NCI-H146 treated with DMSO at 0.1 percent for 48 hours (cell line): ENCODE results near the gene ARL5C.
"Not testable (repeated sequence)": the region's sequence is repeated elsewhere in the genome, so short reads cannot be mapped to it uniquely, and the experiment has no call there.

Source experiments
- DNase-seq: peaks from one replicate; lab custom pipeline; 2025; ENCODE audit not compliant: unreplicated experiment; lab: John Stamatoyannopoulos, UW

ARL5C gene

DNA sequence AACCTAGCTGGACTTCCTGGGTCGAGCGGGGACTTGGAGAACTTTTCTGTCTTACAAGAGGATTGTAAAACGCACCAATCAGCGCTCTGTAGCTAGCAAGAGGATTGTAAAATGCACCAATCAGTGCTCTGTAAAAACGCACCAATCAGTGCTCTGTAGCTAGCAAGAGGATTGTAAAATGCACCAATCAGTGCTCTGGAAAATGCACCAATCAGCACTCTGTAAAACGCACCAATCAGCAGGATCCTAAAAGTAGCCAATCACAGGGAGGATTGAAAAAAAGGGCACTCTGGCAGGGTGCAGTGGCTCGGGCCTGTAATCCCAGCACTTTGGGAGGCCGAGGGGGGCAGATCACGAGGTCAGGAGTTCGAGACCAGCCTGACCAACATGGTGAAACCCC is 2.5 kb upstream of the ARL5C start:
- not testable (repeated sequence) for DNase-seq

DNA sequence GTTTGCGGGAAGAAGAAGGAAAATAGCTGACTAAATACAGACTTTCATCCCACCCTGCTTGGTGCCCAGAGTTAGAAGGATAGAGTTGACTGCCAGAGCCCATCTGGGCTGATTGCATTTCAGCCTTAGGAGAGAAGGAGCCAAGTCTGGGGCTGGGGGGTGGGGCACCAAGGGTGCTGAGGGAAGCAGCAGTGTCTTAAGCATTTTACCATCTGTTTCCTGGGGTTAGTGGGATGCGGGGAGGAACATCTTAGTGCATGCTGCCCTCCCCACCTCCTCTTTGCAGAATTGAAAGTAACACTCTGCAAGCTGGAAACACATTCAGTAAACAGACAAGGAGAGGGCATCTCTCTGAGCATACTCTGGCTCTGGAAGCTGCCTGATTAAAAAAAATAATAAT is 1.5 kb upstream of the ARL5C start:
- no peak for DNase-seq

GRCh38 chr17:39166437-39167335 is 725 bp upstream of the ARL5C start:
- DNase-seq: no peak

- DNase-seq: no peak
Measured at GRCh38 chr17:39165178-39165840, 652 bp downstream of the ARL5C start.

GRCh38 chr17:39164675-39165143 is 1.3 kb downstream of the ARL5C start:
- peak; percentile 22 for DNase-seq

- no peak for DNase-seq
Measured at GRCh38 chr17:39161962-39162361, 4.0 kb downstream of the ARL5C start.

DNA sequence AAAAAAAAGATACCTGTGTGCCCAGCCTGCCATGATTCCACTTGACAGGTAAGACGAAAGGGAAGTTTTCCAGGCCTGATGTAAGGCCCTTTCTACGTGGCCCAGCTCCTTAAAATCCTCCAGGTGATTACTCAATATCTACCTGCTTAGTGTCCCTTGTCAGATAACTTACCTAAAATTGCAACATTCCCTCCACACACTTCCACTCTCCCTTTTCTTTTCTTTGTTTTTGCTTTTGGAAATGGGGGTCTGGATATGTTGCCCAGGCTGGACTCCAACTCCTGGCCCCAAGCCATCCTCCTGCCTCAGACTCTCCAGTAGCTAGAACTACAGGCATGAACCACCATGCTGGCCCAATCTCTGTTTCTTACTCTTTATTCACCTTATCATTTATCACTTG is 7.3 kb downstream of the ARL5C start:
- no peak for DNase-seq

- DNase-seq: no peak
Measured at GRCh38 chr17:39156491-39156890, 9.5 kb downstream of the ARL5C start.

GRCh38 chr17:39155654-39156053 is 10.3 kb downstream of the ARL5C start:
- DNase-seq: no peak

DNA sequence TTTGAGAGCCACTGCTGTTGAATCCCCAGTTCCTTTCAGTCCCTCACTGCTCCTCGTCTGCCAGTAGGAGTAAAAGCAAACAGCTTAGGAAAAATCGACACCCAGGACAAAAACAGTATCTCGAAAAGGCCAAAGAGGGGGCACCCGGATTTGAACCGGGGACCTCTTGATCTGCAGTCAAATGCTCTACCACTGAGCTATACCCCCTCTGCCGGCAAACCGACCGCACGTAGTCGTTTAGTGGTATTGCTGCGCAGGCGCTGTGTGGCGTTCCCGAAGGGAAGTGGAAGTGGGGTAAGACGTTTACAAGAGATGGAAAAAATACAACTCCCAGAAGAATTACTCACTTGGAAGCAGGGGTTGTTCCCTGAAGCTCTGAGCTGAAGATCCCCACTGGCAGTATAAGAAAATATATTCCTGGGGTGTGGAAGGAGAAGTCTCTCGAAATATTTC is 12.3 kb downstream of the ARL5C start:
- DNase-seq: peak; percentile 80

GRCh38 chr17:39151943-39152818 is 13.8 kb downstream of the ARL5C start:
- no peak for DNase-seq

DNA sequence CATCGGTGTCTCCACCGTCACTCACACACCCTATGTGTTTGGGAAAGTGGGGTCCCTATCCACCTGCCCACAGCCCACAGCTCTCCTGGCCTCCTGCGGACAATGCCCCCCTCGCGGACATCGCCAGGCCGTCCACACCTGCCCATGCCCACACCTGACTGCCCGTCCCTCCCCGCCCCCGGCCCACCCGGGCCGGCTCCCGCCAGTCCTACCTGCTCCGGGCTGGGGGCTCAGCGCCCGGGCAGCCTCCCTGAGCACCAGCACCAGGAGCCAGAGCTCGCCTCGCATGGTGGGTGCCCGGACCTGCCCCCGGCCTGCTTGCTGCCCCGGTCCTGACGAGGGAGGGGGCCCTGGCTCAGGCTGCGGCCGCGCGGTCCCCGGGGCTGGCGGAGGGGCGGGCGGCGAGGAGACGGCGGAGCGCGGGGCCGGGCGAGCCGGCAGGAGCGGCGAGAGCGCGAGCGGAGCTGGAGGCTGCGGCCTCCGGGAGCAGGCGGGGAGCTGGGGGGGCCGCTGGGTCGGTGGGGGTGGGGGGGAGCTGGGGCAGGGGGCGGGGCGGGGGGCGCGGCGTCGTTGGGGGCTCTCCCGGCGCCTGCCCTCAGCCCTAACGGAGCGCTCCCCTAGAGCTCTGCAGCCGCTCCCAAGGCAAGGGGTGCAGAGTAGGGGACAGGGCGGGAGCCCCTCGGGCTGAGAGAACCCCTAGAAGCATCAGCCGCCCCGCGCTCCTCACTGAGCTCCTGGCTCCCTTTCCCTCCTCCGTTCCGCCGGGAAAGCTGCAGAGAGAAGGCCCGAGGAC is 14.6 kb downstream of the ARL5C start, which contains the start of gene PLXDC1:
TSS of gene PLXDC1 (minus strand) at position 488 of the 793 bp plus-strand sequence. CDS start at position 288, 200 bp downstream.
- DNase-seq: no peak

GRCh38 chr17:39150795-39151149 is 15.2 kb downstream of the ARL5C start:
- DNase-seq: no peak

- no peak for DNase-seq
Measured at GRCh38 chr17:39150104-39150634, 15.8 kb downstream of the ARL5C start.

GRCh38 chr17:39147221-39148185 is 18.5 kb downstream of the ARL5C start:
- no peak for DNase-seq

DNA sequence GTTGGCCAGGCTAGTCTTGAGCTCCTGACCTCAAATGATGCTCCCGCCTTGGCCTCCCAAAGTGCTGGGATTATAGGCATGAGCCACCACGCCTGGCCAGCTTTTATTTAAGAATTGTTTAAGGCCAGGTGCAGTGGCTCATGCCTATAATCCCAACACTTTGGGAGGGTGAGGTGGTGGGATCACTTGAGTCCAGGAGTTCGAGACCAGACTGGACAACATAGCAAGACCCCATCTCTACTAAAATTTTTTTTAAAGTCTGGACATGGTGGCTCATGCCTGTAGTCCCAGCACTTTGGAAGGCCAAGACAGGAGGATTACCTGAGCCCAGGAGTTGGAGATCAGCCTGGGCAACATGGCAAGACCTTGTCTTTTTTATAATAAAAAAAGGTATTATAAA is 19.7 kb downstream of the ARL5C start:
- DNase-seq: no peak

- DNase-seq: no peak
Measured at GRCh38 chr17:39145143-39145542, 20.8 kb downstream of the ARL5C start.

- no peak for DNase-seq
Measured at GRCh38 chr17:39144416-39144840, 21.5 kb downstream of the ARL5C start.

DNA sequence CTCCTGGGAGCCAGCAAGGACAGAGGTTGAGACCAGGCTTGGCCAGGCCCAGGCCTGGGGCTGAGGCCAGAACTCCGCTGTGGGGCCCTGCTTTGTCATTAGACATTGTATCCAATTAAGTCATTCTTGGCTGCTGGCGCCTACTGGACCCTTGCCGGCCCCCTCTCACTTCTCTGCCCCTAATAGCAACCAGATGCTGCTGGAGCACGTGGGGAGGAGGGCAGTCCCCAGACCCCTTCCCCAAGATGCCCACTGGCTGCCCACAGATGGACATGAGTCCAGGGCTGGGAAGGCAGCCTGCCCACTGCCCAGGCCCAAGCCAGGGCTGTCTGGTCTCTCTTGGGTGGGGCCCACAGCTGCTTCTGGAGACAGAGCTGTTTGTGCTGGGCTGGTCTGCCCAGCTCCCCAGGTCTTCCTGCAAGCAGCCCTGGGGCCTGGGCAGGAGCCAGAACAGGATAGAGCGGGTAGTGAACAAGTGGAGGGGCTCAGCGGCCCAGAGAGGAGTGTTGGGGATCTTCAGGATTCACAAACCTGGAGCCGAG is 22.3 kb downstream of the ARL5C start:
- DNase-seq: no peak
